K562 (cell line): ENCODE data around the gene PIGN. TPM values are rescaled to one million over a fixed set of nuclear protein-coding genes. Genes with fewer than 3 reads are reported as not detected.

ENCODE experiments used
- ATAC-seq: fragments of 200-7000 bp; cut with Tn5 transposase; 3 replicates; pipeline ENCODE4 v1.9.1; 2020; ENCODE audit warnings: moderate library complexity
- BruUV-seq: library from RNA; stranded (reverse); fragments of 400-500 nt; replicated peaks from 2 replicates; lab custom pipeline; 2021; lab: Mats Ljungman, UMichigan
- CTCF ChIA-PET: fragments of 300-600 bp; formaldehyde crosslinking; extraction: SDS; loops from one replicate; lab custom pipeline; 2021; ENCODE audit warnings: low intra/inter-chr PET ratio; lab: Yijun Ruan, JAX
- POLR2A ChIA-PET: fragments of 300-600, 350-650 bp; sonication (Branson Sonifier 250); formaldehyde crosslinking; extraction: SDS; loops from one replicate; lab custom pipeline; 2021; ENCODE audit warnings: antibody characterized with exemption, inconsistent platforms; lab: Yijun Ruan, JAX
- DNase-seq, 4 experiments: peaks; one replicate each; pipeline versions ENCODE4 v3.0.0 to v3.0.0-alpha.2; 2011 to 2018; ENCODE audit warnings: low spot score in 3 of 4, mixed read lengths in 3 of 4; ENCODE audit errors: extremely low read depth in 1 of 4
- FAIRE-seq: peaks from 2 replicates; lab custom pipeline; 2011; peaks lifted over from hg19 to GRCh38; lab: Jason Lieb, UNC
- H2AFZ ChIP-seq: 2 replicates; pipeline ENCODE4 v1.6.0; 2011; ENCODE audit warnings: low read depth, low read length, control low read depth, inconsistent platforms
- H3K27ac ChIP-seq: fragments of 200-600 bp; 3 replicates; pipeline ENCODE4 v1.8.0; 2011; ENCODE audit warnings: low read depth, mild to moderate bottlenecking, control low read depth, inconsistent platforms, low read length, moderate library complexity, mixed read lengths; ENCODE audit errors: extremely low read depth
- H3K27me3 ChIP-seq, 2 experiments: fragments of 300-600 bp in 1 of 2; 2 replicates in 1 of 2; 3 replicates in 1 of 2; pipeline versions ENCODE4 v1.6.0 to v1.8.0; 2011; ENCODE audit warnings: inconsistent platforms in 2 of 2, low read length in 2 of 2, mild to moderate bottlenecking in 1 of 2, mixed read lengths in 1 of 2, moderate library complexity in 1 of 2; ENCODE audit not compliant: control insufficient read depth in 2 of 2, insufficient read depth in 2 of 2
- H3K36me3 ChIP-seq: fragments of 300-600 bp; 3 replicates; pipeline ENCODE4 v1.8.0; 2011; ENCODE audit warnings: mild to moderate bottlenecking, low read length, inconsistent platforms; ENCODE audit not compliant: control insufficient read depth, insufficient read depth
- H3K4me1 ChIP-seq, 2 experiments: fragments of 200-600 bp in 1 of 2; replicated peaks in 1 of 2; 2 replicates in 1 of 2; 3 replicates in 1 of 2; pipeline versions ENCODE4 v1.5.1 to v1.8.0; 2011; ENCODE audit warnings: inconsistent platforms in 2 of 2, low read length in 2 of 2, mild to moderate bottlenecking in 1 of 2, mixed read lengths in 1 of 2, moderate library complexity in 1 of 2; ENCODE audit not compliant: control insufficient read depth in 2 of 2, insufficient read depth in 2 of 2
- H3K4me2 ChIP-seq: 2 replicates; pipeline ENCODE4 v1.6.1; 2011; ENCODE audit warnings: low read length, control low read depth, inconsistent platforms, mixed read lengths; ENCODE audit not compliant: insufficient read depth
- H3K4me3 ChIP-seq: fragments of 200-600 bp; sonication (generic), shearing (Covaris generic); 2 replicates; pipeline ENCODE4 v1.5.1; 2016; ENCODE audit warnings: control low read depth, inconsistent platforms
- H3K79me2 ChIP-seq: fragments of 200-600 bp; 3 replicates; pipeline ENCODE4 v1.8.0; 2011; ENCODE audit warnings: low read length, inconsistent platforms; ENCODE audit not compliant: control insufficient read depth, insufficient read depth
- H3K9ac ChIP-seq, 2 experiments: 2 replicates each; pipeline versions ENCODE4 v1.6.0 to v1.6.1; 2011; ENCODE audit warnings: low read depth in 2 of 2, low read length in 2 of 2, control low read depth in 1 of 2, inconsistent platforms in 1 of 2, mild to moderate bottlenecking in 1 of 2, mixed read lengths in 1 of 2; ENCODE audit not compliant: insufficient read depth in 1 of 2
- H3K9me1 ChIP-seq: one replicate; pipeline ENCODE4 v1.6.0; 2011; ENCODE audit warnings: inconsistent platforms, mild to moderate bottlenecking, low read length, moderate library complexity; ENCODE audit not compliant: control insufficient read depth, insufficient read depth
- H3K9me3 ChIP-seq: replicated peaks from 2 replicates; pipeline ENCODE4 v1.5.1; 2011; ENCODE audit warnings: low read depth, low read length, inconsistent platforms; ENCODE audit not compliant: control insufficient read depth, insufficient read depth
- H4K20me1 ChIP-seq: replicated peaks from 2 replicates; pipeline ENCODE4 v1.6.1; 2011; ENCODE audit warnings: low read length, inconsistent platforms, mixed read lengths; ENCODE audit not compliant: control insufficient read depth, insufficient read depth
- CBFB ChIP-seq: sonication (generic); formaldehyde crosslinking; IDR thresholded peaks from 2 replicates; pipeline ENCODE4 v1.4.0; 2020; ENCODE audit warnings: mild to moderate bottlenecking, missing genetic modification reagents
- FOXJ2 ChIP-seq: fragments of 200-800 bp; sonication (Bioruptor generic); IDR thresholded peaks from 2 replicates; pipeline ENCODE4 v1.6.1; 2016; ENCODE audit warnings: missing genetic modification characterization, missing compliant biosample characterization
- GTF2E2 ChIP-seq: fragments of 200-800 bp; sonication (Bioruptor generic); IDR thresholded peaks from 2 replicates; pipeline ENCODE4 v1.6.1; 2016; ENCODE audit warnings: missing genetic modification characterization, missing compliant biosample characterization
- RFX1 ChIP-seq: fragments of 450-650 bp; IDR thresholded peaks from 2 replicates; pipeline ENCODE4 v1.6.1; 2016; ENCODE audit warnings: mild to moderate bottlenecking, moderate library complexity
- SETDB1 ChIP-seq: IDR thresholded peaks from one replicate; pipeline ENCODE4 v1.6.1; 2012; ENCODE audit warnings: low read length, control low read depth, inconsistent platforms
- SNIP1 ChIP-seq: fragments of 450-650 bp; IDR thresholded peaks from 2 replicates; pipeline ENCODE4 v1.7.1; 2017; ENCODE audit warnings: low read depth, mild to moderate bottlenecking
- WGBS: fragments of 100-300 bp; shearing (Covaris generic); methylation state at CpG from one replicate; pipeline ENCODE4 v1.1.6; 2016; ENCODE audit warnings: low coverage, mixed read lengths; ENCODE audit not compliant: insufficient coverage; ENCODE audit errors: missing lambda C conversion rate; 5-methylcytosine and 5-hydroxymethylcytosine counted together
- in situ Hi-C: fragments of 300-500 bp; cut with MboI; formaldehyde crosslinking; loops from 4 replicates; pipeline ENCODE4 v1.15.0; 2018; ENCODE audit warnings: inconsistent platforms, mixed read lengths
- intact Hi-C: fragments of 100-400 bp; cut with micrococcal nuclease; formaldehyde crosslinking; loops from 2 replicates; pipeline ENCODE4 v1.14.2; 2022
- polyA plus RNA-seq, 8 experiments: library from polyadenylated mRNA; depleted of rRNA in 4 of 8; stranded (reverse) in 5 of 8; unstranded in 3 of 8; fragments of >200 nt; fragmentation: Nextera tagmentation in 2 of 8; fragmentation: Illumina TruSeq in 1 of 8; extraction: Ambion mirVana in 2 of 8; extraction: Trizol in 1 of 8; gene quantifications; 2 replicates each; pipeline versions ENCODE4 v1.2.1 to v1.2.3, GENCODE V29; 2011 to 2014; ENCODE audit warnings: inconsistent platforms in 1 of 8, missing spikeins in 1 of 8
- total RNA-seq, 7 experiments: library from RNA; depleted of rRNA in 6 of 7; stranded (reverse); fragments of >200 nt in 6 of 7; fragmentation: Illumina TruSeq in 2 of 7; extraction: Trizol in 2 of 7; gene quantifications; 2 replicates each; pipeline versions ENCODE4 v1.2.1 to v1.2.3, GENCODE V29; 2011 to 2021; ENCODE audit warnings: low replicate concordance in 1 of 7
- TF ChIP-seq, protein P1 (sequence below): sonication (generic); formaldehyde crosslinking; IDR thresholded peaks from 2 replicates; pipeline ENCODE4 v1.8.1; 2022; ENCODE audit warnings: missing genetic modification reagents
- TF ChIP-seq, protein P2 (sequence below), 2 experiments: fragments of 150-350 bp in 1 of 2; IDR thresholded peaks; 2 replicates each; pipeline ENCODE4 v1.6.1; 2012 to 2016; ENCODE audit warnings: low read depth in 2 of 2, low read length in 2 of 2, mild to moderate bottlenecking in 1 of 2, moderate library complexity in 1 of 2

PIGN gene
- total and polyA plus RNA-seq, 9 of the 15 experiments (the other 6 are each of a cell fraction or from before 2014, with no cell fraction given): 9.9 to 25.6 (median 17.3) TPM

DNA sequence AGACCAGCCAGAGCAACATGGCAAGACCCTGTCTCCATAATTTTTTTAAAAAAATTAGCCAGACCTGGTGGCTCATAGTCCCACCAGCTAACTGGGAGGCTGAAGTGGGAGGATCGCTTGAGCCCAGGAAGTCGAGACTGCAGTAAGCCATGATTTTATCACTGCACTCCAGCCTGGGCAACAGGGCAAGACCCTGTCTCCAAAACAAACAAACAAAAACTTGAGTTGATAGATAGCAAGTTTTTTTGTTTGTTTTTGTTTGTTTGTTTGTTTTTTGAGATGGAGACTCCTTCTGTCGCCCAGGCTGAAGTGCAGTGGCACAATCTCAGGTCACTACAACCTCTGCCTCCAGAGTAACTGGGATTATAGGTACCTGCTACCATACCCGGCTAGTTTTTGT is 19.0 kb upstream of the PIGN start:
- CTCF ChIA-PET: no interaction called here
- FAIRE-seq (no peak), DNase-seq (peak in 1 of 4 experiments; percentile 15), ATAC-seq (peak; percentile 33; the same call in 1 of the 3 replicates)
- H3K4me3 ChIP-seq: no peak overlapping the region
- no peak overlapping the region for H3K4me2 ChIP-seq
- BruUV-seq: no TSS peak
- H3K9me3 ChIP-seq: no peaks in the 10 kb centered on the region
- no peaks in the 10 kb centered on the region for H4K20me1 ChIP-seq
- intact Hi-C loops (no loop called here), in situ Hi-C loops (no loop called here)
- no peaks in the 10 kb centered on the region for H3K36me3 ChIP-seq
- TF ChIP-seq RFX1 (peak; percentile 19; the same call in 1 of the 2 replicates), SNIP1 (no peak), FOXJ2 (peak; percentile 73), CBFB (no peak)
- TF ChIP-seq, protein P1, sequence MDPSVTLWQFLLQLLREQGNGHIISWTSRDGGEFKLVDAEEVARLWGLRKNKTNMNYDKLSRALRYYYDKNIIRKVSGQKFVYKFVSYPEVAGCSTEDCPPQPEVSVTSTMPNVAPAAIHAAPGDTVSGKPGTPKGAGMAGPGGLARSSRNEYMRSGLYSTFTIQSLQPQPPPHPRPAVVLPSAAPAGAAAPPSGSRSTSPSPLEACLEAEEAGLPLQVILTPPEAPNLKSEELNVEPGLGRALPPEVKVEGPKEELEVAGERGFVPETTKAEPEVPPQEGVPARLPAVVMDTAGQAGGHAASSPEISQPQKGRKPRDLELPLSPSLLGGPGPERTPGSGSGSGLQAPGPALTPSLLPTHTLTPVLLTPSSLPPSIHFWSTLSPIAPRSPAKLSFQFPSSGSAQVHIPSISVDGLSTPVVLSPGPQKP: no peak
- H2AFZ ChIP-seq: no peak overlapping the region
- no peak overlapping the region for H3K27ac ChIP-seq
- H3K4me1 ChIP-seq: peaks cover 0 to 4% of the 10 kb centered on the region in 2 experiments; a peak in 2 of 5 replicates
- H3K27me3 ChIP-seq: no peaks in the 10 kb centered on the region
- H3K9ac ChIP-seq: no peak overlapping the region
- 43% methylated on average over 4 of the region's 4 CpGs for WGBS
- no peaks in the 10 kb centered on the region for H3K9me1 ChIP-seq
- POLR2A ChIA-PET: interaction anchor here (1.6 kb wide), 1 partner anchor 9 kb away, joined by 4 read pairs; no protein-coding TSS in a partner anchor
- peaks cover 74% of the 10 kb centered on the region for H3K79me2 ChIP-seq

DNA sequence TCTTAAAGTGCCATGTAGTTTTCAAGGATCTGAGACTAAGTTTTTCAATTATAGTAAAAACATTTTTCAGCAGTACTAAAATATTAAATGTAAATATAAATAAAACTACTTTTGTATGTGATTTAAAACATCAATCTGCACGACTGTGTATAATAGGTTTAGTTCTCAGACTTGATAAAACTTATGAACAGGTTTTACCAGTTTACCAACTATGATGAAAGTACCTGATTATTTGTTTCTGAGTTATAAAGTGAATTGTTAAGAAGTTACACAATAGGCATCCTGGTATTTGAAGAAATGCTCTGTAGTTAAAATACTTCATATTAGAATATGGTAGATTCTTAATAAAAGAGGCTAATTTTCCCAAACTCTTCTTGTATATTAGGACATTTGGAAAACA is 15.0 kb upstream of the PIGN start:
- peaks cover 64% of the 10 kb centered on the region for H3K79me2 ChIP-seq
- in situ Hi-C loops: no loop called here
- H3K9me3 ChIP-seq: no peaks in the 10 kb centered on the region
- H3K4me2 ChIP-seq: no peak overlapping the region
- no peaks in the 10 kb centered on the region for H3K27me3 ChIP-seq
- CTCF ChIA-PET: no interaction called here
- peaks cover 0 to 4% of the 10 kb centered on the region in 2 experiments; a peak in 2 of 5 replicates for H3K4me1 ChIP-seq
- POLR2A ChIA-PET: no interaction called here
- FAIRE-seq: no peak
- no peak for ATAC-seq
- no TSS peak for BruUV-seq
- no peak overlapping the region for H2AFZ ChIP-seq
- no peak overlapping the region for H3K9ac ChIP-seq
- WGBS: 60% methylated on average over 1 of the region's 1 CpG
- no peak overlapping the region for H3K4me3 ChIP-seq
- no peaks in the 10 kb centered on the region for H3K9me1 ChIP-seq
- H3K36me3 ChIP-seq: no peaks in the 10 kb centered on the region; the same call in 2 of the 3 replicates
- no peaks in the 10 kb centered on the region for H4K20me1 ChIP-seq
- no peak for DNase-seq
- no peak overlapping the region for H3K27ac ChIP-seq
- intact Hi-C loops: no loop called here
- TF ChIP-seq SETDB1 (no peak), CBFB (no peak), GTF2E2 (tag) (no peak)
- TF ChIP-seq, protein P2, sequence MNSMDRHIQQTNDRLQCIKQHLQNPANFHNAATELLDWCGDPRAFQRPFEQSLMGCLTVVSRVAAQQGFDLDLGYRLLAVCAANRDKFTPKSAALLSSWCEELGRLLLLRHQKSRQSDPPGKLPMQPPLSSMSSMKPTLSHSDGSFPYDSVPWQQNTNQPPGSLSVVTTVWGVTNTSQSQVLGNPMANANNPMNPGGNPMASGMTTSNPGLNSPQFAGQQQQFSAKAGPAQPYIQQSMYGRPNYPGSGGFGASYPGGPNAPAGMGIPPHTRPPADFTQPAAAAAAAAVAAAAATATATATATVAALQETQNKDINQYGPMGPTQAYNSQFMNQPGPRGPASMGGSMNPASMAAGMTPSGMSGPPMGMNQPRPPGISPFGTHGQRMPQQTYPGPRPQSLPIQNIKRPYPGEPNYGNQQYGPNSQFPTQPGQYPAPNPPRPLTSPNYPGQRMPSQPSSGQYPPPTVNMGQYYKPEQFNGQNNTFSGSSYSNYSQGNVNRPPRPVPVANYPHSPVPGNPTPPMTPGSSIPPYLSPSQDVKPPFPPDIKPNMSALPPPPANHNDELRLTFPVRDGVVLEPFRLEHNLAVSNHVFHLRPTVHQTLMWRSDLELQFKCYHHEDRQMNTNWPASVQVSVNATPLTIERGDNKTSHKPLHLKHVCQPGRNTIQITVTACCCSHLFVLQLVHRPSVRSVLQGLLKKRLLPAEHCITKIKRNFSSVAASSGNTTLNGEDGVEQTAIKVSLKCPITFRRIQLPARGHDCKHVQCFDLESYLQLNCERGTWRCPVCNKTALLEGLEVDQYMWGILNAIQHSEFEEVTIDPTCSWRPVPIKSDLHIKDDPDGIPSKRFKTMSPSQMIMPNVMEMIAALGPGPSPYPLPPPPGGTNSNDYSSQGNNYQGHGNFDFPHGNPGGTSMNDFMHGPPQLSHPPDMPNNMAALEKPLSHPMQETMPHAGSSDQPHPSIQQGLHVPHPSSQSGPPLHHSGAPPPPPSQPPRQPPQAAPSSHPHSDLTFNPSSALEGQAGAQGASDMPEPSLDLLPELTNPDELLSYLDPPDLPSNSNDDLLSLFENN (IDR thresholded peaks at IDR 0.05; ENCODE audit: low read depth in 2 of 2, low read length in 2 of 2): no peak
